Astrocyte (in vitro differentiated cells and primary cell): ENCODE results near the gene NXPH1. TPM values are rescaled to one million over a fixed set of nuclear protein-coding genes. Genes with fewer than 3 reads are reported as not detected.

Experiments used
- DNase-seq: peaks from one replicate; pipeline ENCODE4 v3.0.0-alpha.2; 2010; ENCODE audit warnings: low read depth
- FAIRE-seq: peaks from 2 replicates; lab custom pipeline; 2011; peaks lifted over from hg19 to GRCh38; lab: Jason Lieb, UNC
- H2AFZ ChIP-seq: 2 replicates; pipeline ENCODE4 v1.6.0; 2012; ENCODE audit warnings: low read depth, low read length, inconsistent platforms
- H3K27ac ChIP-seq: 2 replicates; pipeline ENCODE4 v1.5.1; 2011; ENCODE audit warnings: low read depth, low read length, inconsistent platforms
- H3K27me3 ChIP-seq: 2 replicates; pipeline ENCODE4 v1.6.0; 2011; ENCODE audit warnings: low read length, inconsistent platforms; ENCODE audit not compliant: insufficient read depth
- H3K36me3 ChIP-seq: 2 replicates; pipeline ENCODE4 v1.5.1; 2011; ENCODE audit warnings: low read length, inconsistent platforms; ENCODE audit not compliant: insufficient read depth
- H3K4me1 ChIP-seq: 2 replicates; pipeline ENCODE4 v1.5.1; 2011; ENCODE audit warnings: low read length, inconsistent platforms; ENCODE audit not compliant: insufficient read depth
- H3K4me2 ChIP-seq: 2 replicates; pipeline ENCODE4 v1.6.0; 2012; ENCODE audit warnings: low read length, inconsistent platforms
- H3K4me3 ChIP-seq: 2 replicates; pipeline ENCODE4 v1.5.1; 2011; ENCODE audit warnings: low read depth, mild to moderate bottlenecking, low read length, inconsistent platforms; ENCODE audit not compliant: insufficient read depth
- H3K79me2 ChIP-seq: 2 replicates; pipeline ENCODE4 v1.6.0; 2012; ENCODE audit warnings: mild to moderate bottlenecking, low read length, inconsistent platforms; ENCODE audit not compliant: insufficient read depth
- H3K9ac ChIP-seq: 2 replicates; pipeline ENCODE4 v1.6.0; 2012; ENCODE audit warnings: mild to moderate bottlenecking, low read length, inconsistent platforms
- H3K9me3 ChIP-seq: 2 replicates; pipeline ENCODE4 v1.5.1; 2012; ENCODE audit warnings: low read depth, mild to moderate bottlenecking, low read length, inconsistent platforms; ENCODE audit not compliant: insufficient read depth
- H4K20me1 ChIP-seq: 2 replicates; pipeline ENCODE4 v1.6.0; 2012; ENCODE audit warnings: low read length, inconsistent platforms; ENCODE audit not compliant: insufficient read depth
- H3K27ac Mint-ChIP-seq: one replicate; pipeline ENCODE4 v1.8.0; 2021; ENCODE audit warnings: mild to moderate bottlenecking, mixed read lengths; ENCODE audit not compliant: unreplicated experiment
- H3K27me3 Mint-ChIP-seq: one replicate; pipeline ENCODE4 v1.8.0; 2021; ENCODE audit warnings: low read depth, mixed read lengths; ENCODE audit not compliant: unreplicated experiment
- H3K36me3 Mint-ChIP-seq: one replicate; pipeline ENCODE4 v1.8.0; 2021; ENCODE audit warnings: low read depth, mixed read lengths; ENCODE audit not compliant: unreplicated experiment
- H3K4me1 Mint-ChIP-seq: one replicate; pipeline ENCODE4 v1.8.0; 2021; ENCODE audit warnings: low read depth, mixed read lengths; ENCODE audit not compliant: unreplicated experiment
- H3K4me3 Mint-ChIP-seq: one replicate; pipeline ENCODE4 v1.8.0; 2021; ENCODE audit warnings: mild to moderate bottlenecking, moderate library complexity, mixed read lengths; ENCODE audit not compliant: unreplicated experiment
- H3K9me3 Mint-ChIP-seq: one replicate; pipeline ENCODE4 v1.8.0; 2021; ENCODE audit warnings: mild to moderate bottlenecking, mixed read lengths; ENCODE audit not compliant: unreplicated experiment
- EZH2 ChIP-seq: IDR thresholded peaks from 2 replicates; pipeline ENCODE4 v1.6.1; 2012; ENCODE audit warnings: mild to moderate bottlenecking, low read length, inconsistent platforms; ENCODE audit not compliant: insufficient read depth
- total RNA-seq: library from RNA; stranded (reverse); gene quantifications from 2 replicates; pipeline ENCODE4 v1.2.1, GENCODE V29; 2021
- TF ChIP-seq, protein P1 (sequence below): IDR thresholded peaks from 2 replicates; pipeline ENCODE4 v1.5.1; 2011; ENCODE audit warnings: low read depth, mild to moderate bottlenecking, inconsistent platforms, low read length, moderate library complexity; ENCODE audit not compliant: insufficient read depth

Gene NXPH1
- total RNA-seq, 1 donor from 2014 or later = 0.16 TPM

DNA sequence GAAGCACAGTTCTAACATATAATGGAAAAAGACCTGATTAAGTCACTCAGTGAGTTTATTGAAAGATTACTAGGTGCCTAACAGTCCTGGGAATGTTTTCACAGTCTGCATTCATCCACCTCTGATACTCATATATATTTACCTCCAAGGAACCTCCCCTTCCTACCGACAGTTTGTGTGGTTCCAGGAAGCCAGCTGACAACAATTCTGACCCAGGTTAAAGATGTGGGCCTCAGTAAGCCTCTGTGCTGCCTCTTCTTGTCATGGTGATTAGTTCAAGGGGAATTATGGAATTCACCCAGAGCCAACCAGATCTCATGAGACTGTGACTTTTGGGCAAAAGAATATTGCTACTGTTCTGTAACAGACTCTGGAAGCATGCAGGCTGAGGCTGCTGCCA, 186.8 kb downstream of the NXPH1 start:
- no peaks in the 10 kb centered on the region for H3K36me3 Mint-ChIP-seq

DNA sequence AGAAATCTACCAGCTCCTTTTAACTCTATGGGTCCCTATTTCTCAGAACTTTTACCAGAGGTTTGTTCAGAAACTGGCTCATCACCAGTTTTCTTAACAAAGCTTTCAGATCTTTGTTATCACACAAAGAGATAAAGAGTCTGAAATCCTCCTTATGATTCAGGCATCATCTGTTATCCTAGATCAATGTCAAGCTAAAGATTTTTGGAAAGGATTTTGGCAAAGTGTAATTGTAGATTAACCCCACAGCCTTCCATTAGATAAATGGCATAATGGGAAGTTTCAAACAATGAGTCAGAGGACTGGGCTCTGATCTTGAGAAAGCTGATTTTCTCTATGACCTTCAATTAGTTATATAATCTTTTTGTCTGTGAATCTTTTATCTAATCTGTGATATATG, 192.2 kb downstream of the NXPH1 start:
- Mint-ChIP-seq H3K27ac (no peak overlapping the region), H3K4me1 (no peaks in the 10 kb centered on the region), H3K9me3 (no peaks in the 10 kb centered on the region), H3K36me3 (no peaks in the 10 kb centered on the region), H3K27me3 (no peaks in the 10 kb centered on the region), H3K4me3 (no peak overlapping the region)
- FAIRE-seq = no peak
- Histone ChIP-seq H3K4me3 (no peak overlapping the region), H3K4me1 (no peaks in the 10 kb centered on the region), H2AFZ (no peak overlapping the region), H3K4me2 (no peak overlapping the region), H3K9me3 (no peaks in the 10 kb centered on the region), H3K36me3 (no peaks in the 10 kb centered on the region), H3K9ac (no peak overlapping the region), H3K79me2 (no peaks in the 10 kb centered on the region), H3K27ac (no peak overlapping the region), H3K27me3 (no peaks in the 10 kb centered on the region), H4K20me1 (no peaks in the 10 kb centered on the region)
- no peak for TF ChIP-seq EZH2
- TF ChIP-seq, protein P1, sequence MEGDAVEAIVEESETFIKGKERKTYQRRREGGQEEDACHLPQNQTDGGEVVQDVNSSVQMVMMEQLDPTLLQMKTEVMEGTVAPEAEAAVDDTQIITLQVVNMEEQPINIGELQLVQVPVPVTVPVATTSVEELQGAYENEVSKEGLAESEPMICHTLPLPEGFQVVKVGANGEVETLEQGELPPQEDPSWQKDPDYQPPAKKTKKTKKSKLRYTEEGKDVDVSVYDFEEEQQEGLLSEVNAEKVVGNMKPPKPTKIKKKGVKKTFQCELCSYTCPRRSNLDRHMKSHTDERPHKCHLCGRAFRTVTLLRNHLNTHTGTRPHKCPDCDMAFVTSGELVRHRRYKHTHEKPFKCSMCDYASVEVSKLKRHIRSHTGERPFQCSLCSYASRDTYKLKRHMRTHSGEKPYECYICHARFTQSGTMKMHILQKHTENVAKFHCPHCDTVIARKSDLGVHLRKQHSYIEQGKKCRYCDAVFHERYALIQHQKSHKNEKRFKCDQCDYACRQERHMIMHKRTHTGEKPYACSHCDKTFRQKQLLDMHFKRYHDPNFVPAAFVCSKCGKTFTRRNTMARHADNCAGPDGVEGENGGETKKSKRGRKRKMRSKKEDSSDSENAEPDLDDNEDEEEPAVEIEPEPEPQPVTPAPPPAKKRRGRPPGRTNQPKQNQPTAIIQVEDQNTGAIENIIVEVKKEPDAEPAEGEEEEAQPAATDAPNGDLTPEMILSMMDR = no peak
- no peak for DNase-seq

More for the DNA sequence above, 186.8 kb downstream of the NXPH1 start:
- Mint-ChIP-seq H3K27ac (no peak overlapping the region), H3K4me3 (no peak overlapping the region), H3K9me3 (no peaks in the 10 kb centered on the region), H3K4me1 (peaks cover 6% of the 10 kb centered on the region), H3K27me3 (no peaks in the 10 kb centered on the region)
- H3K27ac ChIP-seq = no peak overlapping the region
- no peaks in the 10 kb centered on the region for H3K9me3 ChIP-seq
- no peaks in the 10 kb centered on the region for H3K36me3 ChIP-seq
- FAIRE-seq (no peak), DNase-seq (no peak)
- TF ChIP-seq EZH2 = no peak
- TF ChIP-seq, protein P1 = no peak
- no peak overlapping the region for H2AFZ ChIP-seq
- H3K4me1 ChIP-seq = no peaks in the 10 kb centered on the region
- H3K4me3 ChIP-seq = no peak overlapping the region
- no peaks in the 10 kb centered on the region for H4K20me1 ChIP-seq
- H3K9ac ChIP-seq = no peak overlapping the region
- no peak overlapping the region for H3K4me2 ChIP-seq
- no peaks in the 10 kb centered on the region for H3K79me2 ChIP-seq
- no peaks in the 10 kb centered on the region for H3K27me3 ChIP-seq

- Mint-ChIP-seq H3K27me3 (no peaks in the 10 kb centered on the region), H3K4me3 (no peak overlapping the region), H3K9me3 (no peaks in the 10 kb centered on the region), H3K27ac (no peak overlapping the region), H3K36me3 (no peaks in the 10 kb centered on the region), H3K4me1 (no peaks in the 10 kb centered on the region)
- no peak overlapping the region for H3K4me3 ChIP-seq
- H3K9ac ChIP-seq = no peak overlapping the region
- no peak overlapping the region for H3K27ac ChIP-seq
- no peaks in the 10 kb centered on the region for H3K9me3 ChIP-seq
- H2AFZ ChIP-seq = no peak overlapping the region
- H3K79me2 ChIP-seq = no peaks in the 10 kb centered on the region
- no peaks in the 10 kb centered on the region for H4K20me1 ChIP-seq
- no peak for TF ChIP-seq EZH2
- TF ChIP-seq, protein P1 = no peak
- no peak overlapping the region for H3K4me2 ChIP-seq
- H3K4me1 ChIP-seq = no peaks in the 10 kb centered on the region
- H3K36me3 ChIP-seq = no peaks in the 10 kb centered on the region
- no peak for DNase-seq
- no peak for FAIRE-seq
- no peaks in the 10 kb centered on the region for H3K27me3 ChIP-seq
These were observed 193.9 kb downstream of the NXPH1 start for GRCh38 chr7:8627325-8627724.
